Measurements from ENCODE around the gene MPDU1. TPM values are rescaled to one million over a fixed set of nuclear protein-coding genes. Genes with fewer than 3 reads are reported as not detected.

MPDU1 gene
- total RNA-seq, 1 experiment from 2014 or later: 71.0 TPM

GRCh38 chr17:7631398-7632380 is 48.0 kb downstream of the MPDU1 start:
- no peak overlapping the region for H3K27ac ChIP-seq (ENCODE audit: low read length)
- no peaks in the 10 kb centered on the region for H3K9me3 ChIP-seq (ENCODE audit: low read length)
- no TSS peak for BruUV-seq (replicated peaks)
- no peak overlapping the region for H3K9ac ChIP-seq (ENCODE audit: low read length)
- no peak overlapping the region for H3K4me3 ChIP-seq (ENCODE audit: low read length)
- no peak for TF ChIP-seq EZH2 (IDR thresholded peaks at IDR 0.05; ENCODE audit: low read length, unreplicated experiment)
- TF ChIP-seq EZH2phosphoT487 (IDR thresholded peaks at IDR 0.05; ENCODE audit: borderline replicate concordance, low read length): no peak
- TF ChIP-seq CTCF (conservative IDR thresholded peaks at IDR 0.05; ENCODE audit: low read depth, low read length): no peak
- no peak overlapping the region for H2AFZ ChIP-seq (ENCODE audit: low read length)
- H3F3A ChIP-seq (ENCODE audit: low read length, unreplicated experiment): no peaks in the 10 kb centered on the region
- ATAC-seq (no peak), DNase-seq (no peak)
- no peaks in the 10 kb centered on the region for H4K20me1 ChIP-seq (ENCODE audit: low read length)
- CTCF ChIA-PET: interaction anchor here (0.6 to 1.9 kb wide), 4 partner anchors 16 to 57 kb away, joined by 6 to 8 read pairs (median 6); partner anchors contain the start of gene WRAP53
- no peaks in the 10 kb centered on the region for H3K27me3 ChIP-seq (ENCODE audit: low read length)
- peaks cover 8% of the 10 kb centered on the region for H3K79me2 ChIP-seq (ENCODE audit: low read length)
- H3K9me2 ChIP-seq (replicated peaks; ENCODE audit: low read length): no peaks in the 10 kb centered on the region
- no peaks in the 10 kb centered on the region for H3K4me1 ChIP-seq (ENCODE audit: insufficient read depth, low read length)
- H3K4me2 ChIP-seq (ENCODE audit: low read length): no peak overlapping the region
- intact Hi-C loops (cut with micrococcal nuclease): loop anchor here (5.0 kb wide), 1 partner anchor 56 kb away; the partner anchor contains the start of genes TP53 and WRAP53
- H3K36me3 ChIP-seq (ENCODE audit: low read depth, low read length): no peaks in the 10 kb centered on the region
- POLR2A ChIA-PET (ENCODE audit: unreplicated experiment): no interaction called here

GRCh38 chr17:7632492-7632894 is 48.8 kb downstream of the MPDU1 start:
- ATAC-seq: peak; percentile 63
- intact Hi-C loops (cut with micrococcal nuclease): loop anchor here (5.0 kb wide), 1 partner anchor 55 kb away; the partner anchor contains the start of genes TP53 and WRAP53
- Histone ChIP-seq H3K79me2 (ENCODE audit: low read length) (0 out of 2 replicates have a peak, but pooled peaks cover under 1% of the 10 kb centered on the region), H3K27me3 (ENCODE audit: low read length) (no peaks in the 10 kb centered on the region), H3F3A (ENCODE audit: low read length, unreplicated experiment) (no peaks in the 10 kb centered on the region), H3K9ac (ENCODE audit: low read length) (no peak overlapping the region), H3K4me1 (ENCODE audit: insufficient read depth, low read length) (no peaks in the 10 kb centered on the region), H3K36me3 (ENCODE audit: low read depth, low read length) (no peaks in the 10 kb centered on the region), H2AFZ (ENCODE audit: low read length) (peak overlapping the region; percentile 61; the same call in 1 of the 2 replicates), H3K27ac (ENCODE audit: low read length) (no peak overlapping the region), H4K20me1 (ENCODE audit: low read length) (no peaks in the 10 kb centered on the region), H3K4me2 (ENCODE audit: low read length) (no peak overlapping the region), H3K9me2 (replicated peaks; ENCODE audit: low read length) (no peaks in the 10 kb centered on the region), H3K4me3 (ENCODE audit: low read length) (no peak overlapping the region), H3K9me3 (ENCODE audit: low read length) (no peaks in the 10 kb centered on the region)
- POLR2A ChIA-PET (ENCODE audit: unreplicated experiment): no interaction called here
- CTCF ChIA-PET: interaction anchor here (0.6 to 1.9 kb wide), 3 partner anchors 19 to 56 kb away, joined by 6 to 8 read pairs (median 6); partner anchors contain the start of gene WRAP53
- no TSS peak for BruUV-seq (replicated peaks)
- peak; percentile 56 for TF ChIP-seq CTCF (conservative IDR thresholded peaks at IDR 0.05; ENCODE audit: low read depth, low read length)
- TF ChIP-seq EZH2 (IDR thresholded peaks at IDR 0.05; ENCODE audit: low read length, unreplicated experiment): no peak
- TF ChIP-seq EZH2phosphoT487 (IDR thresholded peaks at IDR 0.05; ENCODE audit: borderline replicate concordance, low read length): no peak
- DNase-seq: peak; percentile 58
